Stimulated activated CD4-positive, alpha-beta T cell treated with anti-CD3 and anti-CD28 coated beads, Interleukin-4, amount 100 ng/mL, for 48 hours (primary cell): ENCODE measurements around the gene SH3RF2.
"Not testable (repeated sequence)": the region's sequence is repeated elsewhere in the genome, so short reads cannot be mapped to it uniquely, and the experiment has no call there.

Experiments used
- DNase-seq, 2 donors: peaks; one replicate each; pipeline ENCODE4 v3.0.0-alpha.2; 2020; ENCODE audit warnings: low read depth in 2 of 2

Gene SH3RF2

DNA sequence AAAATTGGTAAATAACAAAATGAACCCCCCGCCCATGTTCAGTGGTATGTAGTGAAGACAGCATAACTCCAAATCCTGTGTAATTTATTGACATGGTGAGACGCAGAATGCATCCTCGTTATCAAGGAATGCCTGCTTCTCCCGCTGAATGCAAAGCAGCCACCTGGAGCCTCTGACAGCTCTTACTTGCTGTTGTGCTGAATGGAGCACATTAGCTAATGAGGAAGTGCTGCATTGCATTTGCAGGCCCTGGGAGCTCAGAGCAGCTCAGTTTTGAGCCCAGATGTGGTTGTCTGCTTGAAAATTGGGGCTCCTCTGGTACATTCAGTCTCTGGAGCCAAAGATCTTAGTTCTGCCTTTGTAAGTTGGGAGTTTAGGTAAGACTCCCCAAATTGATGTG lies 140.1 kb downstream of the SH3RF2 start:
- DNase-seq: no peak

DNA sequence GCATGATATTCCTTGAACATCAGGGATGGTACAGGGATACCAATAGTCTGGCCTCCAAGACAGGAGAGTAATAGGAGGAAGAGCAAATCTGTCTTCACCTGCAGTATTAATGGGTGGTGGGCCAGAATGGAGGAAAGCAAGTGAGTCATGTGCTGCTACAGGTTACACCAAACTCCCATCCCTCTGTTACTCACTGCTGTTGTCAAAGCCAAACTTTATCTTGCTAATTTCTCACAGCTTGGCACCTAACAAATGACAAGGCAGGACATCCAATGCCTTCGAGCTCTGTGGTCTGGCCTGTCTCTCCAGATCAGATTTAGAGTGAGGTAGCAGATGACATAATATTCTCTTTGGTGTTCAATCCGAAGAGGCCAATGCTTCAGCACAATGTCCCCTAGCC lies 142.2 kb downstream of the SH3RF2 start:
- DNase-seq: no peak

DNA sequence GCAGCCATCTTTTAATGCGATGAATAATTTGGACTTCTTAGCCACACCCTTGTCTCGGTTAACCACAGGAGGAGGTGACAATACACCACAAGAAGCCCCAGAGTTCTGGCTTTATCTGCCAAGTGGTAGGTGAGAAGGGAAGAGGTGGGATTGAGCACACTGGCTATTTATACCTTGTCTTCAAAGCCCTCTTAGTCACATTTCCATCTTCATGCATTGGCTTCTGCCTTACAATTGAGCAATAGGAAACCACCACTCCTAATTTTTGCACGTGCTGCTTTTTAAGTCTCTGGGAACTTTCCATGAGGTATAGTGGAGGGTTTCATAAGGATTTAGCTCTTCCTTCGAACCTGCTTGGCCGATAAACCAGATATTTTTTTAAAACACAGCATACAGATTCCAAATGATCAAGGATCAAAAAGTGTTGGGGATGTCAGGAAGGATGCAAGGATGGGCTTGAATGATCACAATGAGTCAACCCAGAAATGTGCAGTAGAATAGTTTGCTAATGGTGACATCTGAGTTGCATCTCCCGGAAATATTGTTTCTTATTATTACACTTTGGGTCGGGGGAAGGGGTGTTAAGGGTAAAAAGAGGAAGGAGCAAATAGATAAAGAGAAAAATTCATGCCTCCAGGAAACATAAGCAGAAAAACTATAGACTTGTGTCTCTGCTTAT lies 143.5 kb downstream of the SH3RF2 start:
- DNase-seq: no peak

DNA sequence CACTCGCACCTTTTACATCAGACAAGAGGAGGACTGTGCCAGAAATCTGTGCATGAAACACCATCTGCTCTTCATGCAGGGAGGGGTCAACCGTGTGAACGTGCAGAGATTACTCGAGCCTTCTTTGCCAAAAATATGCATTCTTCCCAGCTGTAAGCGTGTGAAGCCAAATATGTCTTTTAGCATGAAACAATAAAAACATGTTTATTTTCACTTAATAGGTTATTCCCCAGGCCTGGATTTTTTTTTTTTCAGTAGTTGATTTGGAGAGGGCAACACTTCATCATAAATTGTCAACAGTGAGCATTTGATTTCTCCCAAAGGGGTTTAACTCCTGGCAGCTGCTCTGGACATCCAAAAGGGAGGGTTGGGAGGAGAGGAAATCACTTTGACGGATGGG lies 145.2 kb downstream of the SH3RF2 start:
- DNase-seq: no peak

DNA sequence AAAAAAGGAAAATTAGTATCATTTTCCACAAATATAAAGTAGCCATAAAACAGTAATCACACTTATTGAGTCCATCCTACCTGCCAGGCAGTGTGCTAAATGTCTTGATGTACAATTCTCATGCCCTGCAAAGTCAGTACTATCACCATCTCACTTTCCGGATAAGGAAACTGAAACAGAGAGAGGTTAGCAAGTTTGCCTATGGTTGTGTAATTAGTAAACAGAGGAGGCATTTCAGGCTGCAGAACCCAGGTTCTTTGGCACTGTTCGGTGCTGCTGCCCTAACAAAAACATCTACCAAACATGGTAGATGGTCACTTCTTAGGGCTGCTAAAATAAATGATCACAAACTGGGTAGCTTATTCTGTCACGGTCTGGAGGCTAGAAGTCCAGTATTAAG lies 146.4 kb downstream of the SH3RF2 start:
- DNase-seq: no peak

DNA sequence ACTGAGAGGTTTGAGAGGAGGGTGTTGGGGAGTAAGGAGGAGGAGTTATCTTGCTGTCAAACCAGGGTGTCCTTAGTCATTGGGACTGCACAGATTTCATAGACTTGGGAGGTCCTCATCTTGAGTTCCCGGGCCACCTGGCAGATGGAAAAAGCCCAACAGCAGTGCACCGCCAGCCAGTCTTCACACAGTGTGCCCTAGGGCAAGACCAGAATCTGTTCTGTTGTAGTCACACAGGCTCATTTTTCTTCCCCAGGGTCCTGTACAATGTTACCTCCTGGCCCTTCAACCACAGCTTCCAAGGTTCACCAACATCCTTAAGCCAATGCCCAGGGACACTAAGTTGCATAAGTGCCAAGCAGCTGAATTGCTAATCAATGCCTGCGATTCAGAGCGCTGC lies 148.0 kb downstream of the SH3RF2 start:
- no peak for DNase-seq

DNA sequence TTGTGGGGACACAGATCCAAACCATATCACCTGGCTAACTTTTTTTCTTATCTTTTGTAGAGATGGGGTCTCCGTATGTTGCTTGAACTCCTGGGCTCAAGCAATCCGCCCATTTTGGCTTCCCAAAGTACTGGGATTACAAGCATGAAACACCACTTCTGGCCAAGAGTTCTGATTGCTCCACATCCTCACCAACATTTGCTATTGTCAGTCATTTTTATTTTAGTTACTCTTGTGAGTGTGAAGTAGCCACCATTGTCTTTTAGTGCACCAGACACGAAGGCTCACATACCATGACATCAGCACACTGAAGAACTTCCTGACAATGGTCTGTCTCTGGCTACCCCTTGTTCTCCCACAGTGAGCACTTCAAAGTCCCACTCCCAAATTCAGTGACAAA lies 151.7 kb downstream of the SH3RF2 start:
- no peak for DNase-seq

DNA sequence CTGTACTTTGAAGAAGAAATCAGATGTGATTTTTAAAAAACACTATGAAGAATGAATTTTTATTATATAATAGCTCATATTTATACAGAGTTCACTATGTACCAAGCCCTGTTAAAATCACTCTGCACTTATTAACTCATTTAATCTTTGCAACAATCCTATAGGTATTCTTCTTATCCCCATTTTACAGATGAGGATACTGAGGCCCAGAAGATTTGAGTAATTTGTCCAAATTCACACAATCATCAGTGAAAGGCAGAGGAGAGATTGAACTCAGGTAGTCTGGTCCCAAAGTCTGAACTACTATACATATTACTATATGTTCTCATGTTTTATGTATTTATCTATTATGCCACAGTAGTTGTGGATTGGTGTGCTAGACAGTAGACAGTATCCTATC lies 152.9 kb downstream of the SH3RF2 start:
- no peak for DNase-seq

DNA sequence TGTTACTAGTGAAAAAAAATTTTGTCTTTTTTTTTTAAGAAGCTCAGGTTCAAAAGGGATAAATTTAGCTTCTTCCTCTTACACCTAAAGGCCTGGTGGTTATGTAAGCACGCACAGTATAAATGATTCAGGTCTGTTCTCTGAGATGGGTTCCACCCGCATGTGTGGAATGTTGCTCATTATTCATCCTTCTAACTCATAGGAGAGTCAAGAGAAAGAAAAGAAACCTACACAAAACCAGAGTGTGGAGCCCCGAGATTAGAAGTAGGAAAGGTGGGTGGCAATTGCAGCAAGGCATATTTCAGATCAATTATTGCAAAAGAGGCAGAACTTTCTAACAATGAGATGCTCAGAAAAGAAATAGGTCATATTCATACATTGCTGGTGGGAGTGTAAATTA lies 155.5 kb downstream of the SH3RF2 start:
- no peak for DNase-seq

DNA sequence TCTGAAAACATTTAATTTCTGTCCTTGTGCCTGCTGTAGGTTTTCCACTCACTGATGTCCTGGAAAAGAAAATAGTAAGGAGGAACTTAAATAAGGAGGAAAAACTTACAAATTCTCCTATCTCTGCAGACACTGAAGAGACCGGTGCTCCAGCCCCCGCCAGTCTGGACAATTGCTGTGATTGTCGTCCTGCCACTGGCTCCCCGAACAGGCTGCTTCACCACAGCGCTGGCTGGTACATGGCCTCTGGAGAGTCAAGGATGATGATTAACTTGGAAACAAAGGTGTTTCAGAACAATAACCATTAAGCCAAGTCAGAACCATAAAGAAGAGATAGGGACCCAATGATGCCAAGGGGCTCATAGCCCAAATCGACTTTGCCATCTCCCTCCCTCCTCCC lies 161.7 kb downstream of the SH3RF2 start:
- DNase-seq: no peak

DNA sequence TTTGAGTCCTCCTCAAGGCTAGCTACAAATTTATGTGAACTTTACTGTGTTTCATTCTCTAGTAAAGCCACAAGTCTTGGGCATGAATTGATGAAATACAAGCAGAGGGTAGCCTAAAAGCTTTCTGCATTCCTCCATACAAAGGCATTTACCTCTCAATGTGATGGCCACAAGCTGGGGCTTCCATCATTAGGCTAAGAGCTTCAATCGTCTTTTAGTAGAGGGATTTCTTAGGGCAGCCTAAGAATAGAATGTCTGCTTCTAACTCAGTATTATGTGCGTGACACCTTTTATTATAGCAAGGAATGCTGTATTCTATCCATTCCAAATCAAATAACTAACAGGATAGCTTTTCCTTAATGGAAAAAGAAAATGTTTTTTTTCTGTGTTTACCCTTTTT lies 165.3 kb downstream of the SH3RF2 start:
- no peak for DNase-seq

DNA sequence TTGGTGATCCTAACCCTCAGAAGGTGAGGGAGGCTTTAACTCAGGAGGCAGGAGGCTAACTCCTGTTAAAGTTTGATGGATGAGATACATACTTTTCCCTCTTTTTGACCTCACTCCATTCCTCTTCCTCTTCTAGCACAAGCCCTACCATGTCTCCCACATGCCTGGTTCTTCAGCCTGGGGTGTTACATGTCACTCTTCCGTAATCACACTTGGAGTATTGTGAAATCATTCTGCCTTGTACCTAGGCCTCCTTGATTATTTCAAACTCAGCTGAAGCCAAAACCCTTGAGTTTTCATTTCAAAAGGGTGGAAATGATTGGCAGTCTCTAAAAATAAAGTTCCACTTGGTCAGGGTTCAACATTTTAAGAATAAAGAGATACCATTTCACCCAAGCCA lies 167.2 kb downstream of the SH3RF2 start:
- no peak for DNase-seq

DNA sequence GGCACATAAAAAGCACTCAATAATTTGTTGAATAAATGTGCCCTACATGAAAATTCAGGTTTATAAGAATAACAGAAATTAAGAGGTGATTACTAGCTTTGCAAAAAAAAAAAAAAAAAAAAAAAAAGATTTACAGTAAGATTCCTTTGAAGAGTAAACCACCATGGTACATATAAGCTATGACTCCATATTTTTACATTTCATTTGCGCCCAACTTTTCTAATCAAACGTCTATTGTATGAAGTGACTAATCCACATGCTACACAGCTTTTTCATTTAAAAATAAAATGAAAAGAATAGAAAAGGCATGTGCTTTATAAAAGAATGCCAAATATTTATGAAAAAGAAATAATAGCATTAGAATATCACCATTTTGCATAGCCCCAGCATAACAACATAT lies 169.1 kb downstream of the SH3RF2 start, which contains the start of gene PLAC8L1:
Gene PLAC8L1 (minus strand): TSS at position 101 of the 400 bp plus-strand sequence. CDS start 1,266 bp downstream, outside the sequence.
- no peak for DNase-seq

DNA sequence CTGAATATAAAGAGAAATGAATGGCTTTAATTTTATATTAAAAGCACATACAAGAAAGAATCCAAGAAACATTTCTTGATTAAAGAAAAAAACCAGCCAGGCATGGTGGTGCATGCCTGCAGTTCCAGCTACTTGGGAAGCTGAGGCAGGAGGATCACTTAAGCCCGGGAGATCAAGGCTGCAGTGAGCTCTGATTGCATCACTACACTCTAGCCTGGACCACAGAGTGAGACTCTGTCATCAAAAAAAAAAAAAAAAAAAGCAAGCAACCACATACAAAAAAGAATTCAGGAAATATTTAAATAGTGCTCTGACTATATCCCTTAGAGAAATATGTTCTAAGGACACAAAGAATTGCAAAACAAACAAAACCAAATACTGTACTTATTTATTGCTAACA lies 171.5 kb downstream of the SH3RF2 start:
- DNase-seq: no peak

DNA sequence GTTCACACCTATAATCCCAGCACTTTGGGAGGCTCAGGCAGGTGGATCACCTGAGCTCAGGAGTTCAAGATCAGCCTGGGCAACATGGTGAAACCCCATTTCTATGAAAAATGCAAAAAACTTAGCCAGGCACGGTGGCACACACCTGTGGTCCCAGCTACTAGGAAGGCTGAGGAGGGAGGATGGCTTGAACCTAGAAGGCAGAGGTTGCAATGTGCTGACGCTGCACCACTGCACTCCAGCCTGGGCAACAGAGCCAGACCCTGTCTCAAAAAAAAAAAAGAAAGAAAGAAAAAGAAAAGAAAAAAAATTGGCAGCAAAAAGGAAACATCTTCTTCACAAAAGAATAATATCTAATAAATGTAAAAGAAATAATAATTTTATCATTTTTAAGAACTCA lies 172.5 kb downstream of the SH3RF2 start:
- not testable (repeated sequence) for DNase-seq

DNA sequence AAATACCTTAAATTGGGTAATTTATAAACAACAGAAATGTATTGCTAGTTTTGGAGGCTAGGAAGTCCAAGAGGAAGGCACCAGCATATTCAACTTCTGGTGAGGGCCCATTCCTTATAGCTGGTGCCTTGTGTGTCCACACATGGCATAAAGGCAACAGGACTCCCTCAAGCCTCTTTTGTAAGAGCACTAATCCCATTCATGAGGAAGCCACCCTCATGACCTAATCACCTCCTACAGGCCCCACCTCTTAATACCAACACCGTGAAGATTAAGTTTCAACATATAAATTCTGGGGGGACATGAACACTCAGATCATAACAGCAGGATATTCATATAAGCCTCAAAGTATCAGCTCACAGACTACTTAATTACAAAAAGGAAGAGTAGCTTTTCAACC lies 173.0 kb downstream of the SH3RF2 start:
- DNase-seq: no peak

DNA sequence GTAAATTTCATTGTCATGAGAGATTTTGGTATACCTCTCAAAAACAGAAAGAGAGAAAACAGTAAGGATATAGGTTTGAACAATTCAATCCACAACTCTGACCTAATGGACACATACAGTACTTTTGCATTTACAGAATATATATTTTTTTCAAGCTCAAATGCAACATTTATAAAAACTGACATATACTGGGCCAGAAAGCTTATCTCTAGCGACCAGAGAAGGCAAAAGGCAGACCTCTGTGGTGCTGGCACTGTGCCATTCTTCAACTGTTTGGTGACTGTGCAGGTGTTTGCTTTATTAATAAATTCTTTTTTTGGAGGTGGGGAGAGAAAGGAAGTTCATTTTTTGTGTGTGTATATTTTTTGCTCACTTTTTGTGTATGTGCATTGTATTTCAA lies 175.0 kb downstream of the SH3RF2 start:
- no peak for DNase-seq

DNA sequence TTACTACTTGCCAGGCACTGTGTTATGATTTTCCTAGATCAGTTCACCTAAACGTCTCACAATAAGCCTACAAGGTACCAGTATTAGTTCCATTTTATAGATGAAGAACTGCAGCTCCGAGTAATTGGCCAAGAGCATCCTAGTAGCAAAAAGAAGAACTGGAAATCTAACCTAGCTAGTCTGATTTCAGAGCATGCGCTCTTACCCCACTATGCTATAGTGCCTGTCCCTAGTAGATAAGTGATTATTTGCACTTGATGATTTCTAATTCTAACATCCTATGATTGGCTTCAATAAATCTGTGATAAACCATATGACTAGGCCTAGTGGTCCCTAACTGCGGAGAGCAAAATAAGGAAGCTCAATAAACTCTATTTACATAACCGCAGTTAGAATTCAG lies 176.1 kb downstream of the SH3RF2 start:
- no peak for DNase-seq
